ENCODE data around the gene CPT1C. TPM values are rescaled to one million over a fixed set of nuclear protein-coding genes. Genes with fewer than 3 reads are reported as not detected.

CPT1C gene
- not detected for polyA plus RNA-seq

- peaks cover 17 to 22% of the 10 kb centered on the region in 2 donors for H3K4me1 Mint-ChIP-seq
- peak within 1 kb of the TSS; percentile 80 to 88 (median 87) for H3K4me3 Mint-ChIP-seq
- no peaks in the 10 kb centered on the region for H3K9me3 Mint-ChIP-seq
- DNase-seq, result peak; percentile 26 to 38 (median 37)
- peak within 1 kb of the TSS in 3 of 6 donors; percentile 42 to 82 (median 71) for H3K27ac Mint-ChIP-seq
- H3K36me3 Mint-ChIP-seq, result peaks cover 0 to 7% (median 5%) of the 10 kb centered on the region in 3 donors
- peaks cover 9 to 17% (median 12%) of the 10 kb centered on the region in 3 donors for H3K27me3 Mint-ChIP-seq (ENCODE audit: low read depth in 3 of 3)
Observed at GRCh38 chr19:49690656-49691242, at the start of gene CPT1C. CPT1C (plus strand) TSS chr19:49691116; CDS start chr19:49692253, 1,137 bp downstream.

GRCh38 chr19:49641688-49642491 lies 49.0 kb upstream of the CPT1C start, which contains the start of gene SCAF1:
SCAF1 (plus strand) TSS chr19:49642209; CDS start chr19:49645027, 2,818 bp downstream.
- peak within 1 kb of the TSS; percentile 93 to 100 (median 98) for H3K27ac Mint-ChIP-seq
- DNase-seq, result peak; percentile 100
- peaks cover 57 to 66% of the 10 kb centered on the region in 2 donors for H3K4me1 Mint-ChIP-seq
- peaks cover 5 to 9% (median 8%) of the 10 kb centered on the region in 3 donors for H3K27me3 Mint-ChIP-seq (ENCODE audit: low read depth in 3 of 3)
- peak within 1 kb of the TSS; percentile 92 to 97 (median 95) for H3K4me3 Mint-ChIP-seq
- H3K36me3 Mint-ChIP-seq, result no peaks in the 10 kb centered on the region
- H3K9me3 Mint-ChIP-seq, result no peaks in the 10 kb centered on the region

GRCh38 chr19:49642492-49643035 lies 48.4 kb upstream of the CPT1C start:
- Mint-ChIP-seq H3K36me3 (no peaks in the 10 kb centered on the region), H3K4me1 (peaks cover 56 to 69% of the 10 kb centered on the region in 2 donors), H3K9me3 (no peaks in the 10 kb centered on the region), H3K4me3 (peak overlapping the region; percentile 92 to 97 (median 95)), H3K27ac (peak overlapping the region; percentile 93 to 99 (median 96)), H3K27me3 (ENCODE audit: low read depth in 3 of 3) (peaks cover 5 to 9% (median 8%) of the 10 kb centered on the region in 3 donors)
- no peak for DNase-seq

GRCh38 chr19:49643466-49643865 lies 47.5 kb upstream of the CPT1C start:
- peak overlapping the region; percentile 92 to 97 (median 95) for H3K4me3 Mint-ChIP-seq
- H3K27me3 Mint-ChIP-seq (ENCODE audit: low read depth in 3 of 3), result peaks cover 5 to 8% (median 7%) of the 10 kb centered on the region in 3 donors
- peaks cover 50 to 62% of the 10 kb centered on the region in 2 donors for H3K4me1 Mint-ChIP-seq
- H3K9me3 Mint-ChIP-seq, result no peaks in the 10 kb centered on the region
- no peaks in the 10 kb centered on the region for H3K36me3 Mint-ChIP-seq
- no peak for DNase-seq
- H3K27ac Mint-ChIP-seq, result peak overlapping the region; percentile 61 to 99 (median 94)

GRCh38 chr19:49645592-49645991 lies 45.3 kb upstream of the CPT1C start:
- Mint-ChIP-seq H3K9me3 (no peaks in the 10 kb centered on the region), H3K36me3 (peaks cover 0 to 5% (median 3%) of the 10 kb centered on the region in 3 donors), H3K4me3 (no peak overlapping the region), H3K27ac (peak overlapping the region in 1 of 6 donors; percentile 50), H3K4me1 (peaks cover 36 to 46% of the 10 kb centered on the region in 2 donors), H3K27me3 (ENCODE audit: low read depth in 3 of 3) (peaks cover 5 to 8% (median 6%) of the 10 kb centered on the region in 3 donors)
- no peak for DNase-seq

- no peaks in the 10 kb centered on the region for H3K9me3 Mint-ChIP-seq
- H3K36me3 Mint-ChIP-seq, result peaks cover 0 to 5% (median 3%) of the 10 kb centered on the region in 3 donors
- peaks cover 5 to 8% (median 7%) of the 10 kb centered on the region in 3 donors for H3K27me3 Mint-ChIP-seq (ENCODE audit: low read depth in 3 of 3)
- no peak for DNase-seq
- peak overlapping the region in 1 of 6 donors; percentile 7 for H3K27ac Mint-ChIP-seq
- peaks cover 32 to 42% of the 10 kb centered on the region in 2 donors for H3K4me1 Mint-ChIP-seq
- H3K4me3 Mint-ChIP-seq, result no peak overlapping the region
Observed at GRCh38 chr19:49645995-49646394, 44.9 kb upstream of the CPT1C start.

- peaks cover 26 to 37% of the 10 kb centered on the region in 2 donors for H3K4me1 Mint-ChIP-seq
- peaks cover 4 to 7% (median 6%) of the 10 kb centered on the region in 3 donors for H3K27me3 Mint-ChIP-seq (ENCODE audit: low read depth in 3 of 3)
- H3K4me3 Mint-ChIP-seq, result no peak overlapping the region
- H3K9me3 Mint-ChIP-seq, result no peaks in the 10 kb centered on the region
- H3K36me3 Mint-ChIP-seq, result peaks cover 0 to 5% (median 3%) of the 10 kb centered on the region in 3 donors
- no peak for DNase-seq
- H3K27ac Mint-ChIP-seq, result peak overlapping the region in 1 of 6 donors; percentile 3
Observed at GRCh38 chr19:49646586-49646985, 44.3 kb upstream of the CPT1C start.

GRCh38 chr19:49651029-49651819 lies 39.7 kb upstream of the CPT1C start:
- Mint-ChIP-seq H3K4me3 (no peak overlapping the region), H3K27me3 (ENCODE audit: low read depth in 3 of 3) (peaks cover 2 to 4% (median 3%) of the 10 kb centered on the region in 3 donors), H3K4me1 (peaks cover 13 to 14% of the 10 kb centered on the region in 2 donors), H3K27ac (no peak overlapping the region), H3K36me3 (peaks cover 7 to 9% (median 9%) of the 10 kb centered on the region in 3 donors), H3K9me3 (no peaks in the 10 kb centered on the region)
- no peak for DNase-seq

- peaks cover 7 to 9% (median 9%) of the 10 kb centered on the region in 3 donors for H3K36me3 Mint-ChIP-seq
- no peak overlapping the region for H3K27ac Mint-ChIP-seq
- H3K9me3 Mint-ChIP-seq, result no peaks in the 10 kb centered on the region
- H3K27me3 Mint-ChIP-seq (ENCODE audit: low read depth in 3 of 3), result peaks cover 2 to 6% (median 4%) of the 10 kb centered on the region in 3 donors
- H3K4me3 Mint-ChIP-seq, result no peak overlapping the region
- no peak for DNase-seq
- peaks cover 17 to 20% of the 10 kb centered on the region in 2 donors for H3K4me1 Mint-ChIP-seq
Observed at GRCh38 chr19:49651820-49652550, 38.9 kb upstream of the CPT1C start.

GRCh38 chr19:49652551-49653465 lies 38.1 kb upstream of the CPT1C start:
- H3K4me1 Mint-ChIP-seq, result peaks cover 13 to 20% of the 10 kb centered on the region in 2 donors
- H3K36me3 Mint-ChIP-seq, result peaks cover 9 to 10% (median 9%) of the 10 kb centered on the region in 3 donors
- peaks cover 2 to 7% (median 6%) of the 10 kb centered on the region in 3 donors for H3K27me3 Mint-ChIP-seq (ENCODE audit: low read depth in 3 of 3)
- no peak overlapping the region for H3K4me3 Mint-ChIP-seq
- no peaks in the 10 kb centered on the region for H3K9me3 Mint-ChIP-seq
- peak overlapping the region in 1 of 6 donors; percentile 2 for H3K27ac Mint-ChIP-seq
- no peak for DNase-seq

GRCh38 chr19:49653466-49653806 lies 37.5 kb upstream of the CPT1C start:
- peaks cover 9 to 11% (median 9%) of the 10 kb centered on the region in 3 donors for H3K36me3 Mint-ChIP-seq

GRCh38 chr19:49654581-49654980 lies 36.3 kb upstream of the CPT1C start:
- H3K4me3 Mint-ChIP-seq, result no peak overlapping the region
- H3K27me3 Mint-ChIP-seq (ENCODE audit: low read depth in 3 of 3), result peaks cover 2 to 7% (median 6%) of the 10 kb centered on the region in 3 donors
- peak overlapping the region; percentile 81 to 99 (median 96) for H3K27ac Mint-ChIP-seq
- H3K9me3 Mint-ChIP-seq, result no peaks in the 10 kb centered on the region
- H3K4me1 Mint-ChIP-seq, result peaks cover 13 to 20% of the 10 kb centered on the region in 2 donors
- DNase-seq, result no peak
- peaks cover 4 to 11% (median 6%) of the 10 kb centered on the region in 3 donors for H3K36me3 Mint-ChIP-seq

More at GRCh38 chr19:49653466-49653806, 37.5 kb upstream of the CPT1C start:
- no peak overlapping the region for H3K4me3 Mint-ChIP-seq
- H3K4me1 Mint-ChIP-seq, result peaks cover 13 to 20% of the 10 kb centered on the region in 2 donors
- H3K27ac Mint-ChIP-seq, result peak overlapping the region in 2 of 6 donors; percentile 74 to 76
- no peak for DNase-seq
- peaks cover 2 to 7% (median 6%) of the 10 kb centered on the region in 3 donors for H3K27me3 Mint-ChIP-seq (ENCODE audit: low read depth in 3 of 3)
- no peaks in the 10 kb centered on the region for H3K9me3 Mint-ChIP-seq
